HG02588 (cell line): Measurements from ENCODE around the gene TSC2.
"Not testable (repeated sequence)": the region's sequence is repeated elsewhere in the genome, so short reads cannot be mapped to it uniquely, and the experiment has no call there.

Experiments used
- ATAC-seq: cut with Tn5 transposase; IDR thresholded peaks from one replicate; pipeline ENCODE4 v1.9.1; 2021; ENCODE audit warnings: mild to moderate bottlenecking, moderate library complexity; ENCODE audit not compliant: unreplicated experiment

Gene TSC2

DNA sequence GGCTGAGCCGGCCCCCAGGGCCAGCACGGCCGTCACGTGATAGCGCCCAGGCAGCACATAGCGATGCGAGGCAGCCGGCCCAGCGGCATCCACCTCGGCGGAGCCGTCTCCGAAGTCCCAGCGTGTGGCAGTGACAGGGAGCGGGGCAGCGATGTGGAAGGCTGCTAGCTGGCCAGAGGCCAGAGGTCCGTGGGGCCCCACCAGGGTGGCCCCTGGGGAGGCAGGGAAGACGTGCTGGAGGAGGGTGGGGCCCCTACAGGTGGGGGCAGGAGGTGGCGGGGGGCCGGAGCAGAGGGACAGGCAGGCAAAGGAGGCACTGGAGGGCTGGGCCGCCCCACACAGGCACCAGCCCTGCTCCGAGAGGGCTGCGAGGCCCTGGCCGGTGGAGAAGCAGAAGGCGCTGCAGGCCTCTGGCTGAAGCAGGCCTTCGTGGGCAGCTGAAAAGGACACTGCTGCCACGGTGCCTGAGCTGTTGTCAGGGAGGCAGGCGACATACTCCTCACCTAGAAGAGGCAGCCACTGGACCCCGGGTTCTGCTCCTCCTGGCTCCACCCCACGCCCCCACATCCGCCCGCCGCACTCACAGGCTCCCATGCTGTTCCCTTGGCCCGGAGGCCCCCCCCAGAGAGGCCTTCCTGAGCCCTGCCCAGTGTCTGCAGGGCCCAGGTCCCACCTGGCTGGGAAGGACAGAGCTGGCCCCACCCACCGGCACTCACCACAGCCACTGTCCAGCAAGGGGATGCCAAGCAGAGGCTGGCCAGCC is 70.4 kb downstream of the TSC2 start:
- not testable (repeated sequence) for ATAC-seq

DNA sequence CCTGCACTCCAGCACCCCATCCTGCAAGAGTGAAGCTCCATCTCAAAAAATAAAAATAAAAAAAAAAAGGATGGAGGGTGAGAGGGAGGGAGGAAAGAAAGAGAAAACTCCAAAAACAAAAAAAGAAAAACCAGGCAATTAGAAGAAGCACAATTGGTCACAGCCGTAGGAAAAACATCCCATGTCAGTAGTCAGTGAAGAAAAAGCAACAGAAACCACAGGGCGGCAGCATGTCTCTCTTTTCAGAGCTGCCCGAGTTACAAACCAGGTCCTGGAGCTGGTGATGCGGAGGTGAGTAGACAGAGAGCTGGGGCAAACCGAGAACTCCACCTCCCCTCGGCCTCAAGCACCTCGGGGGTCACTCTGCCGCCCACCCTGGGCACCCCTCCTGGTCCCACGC is 73.5 kb downstream of the TSC2 start:
- not testable (repeated sequence) for ATAC-seq

DNA sequence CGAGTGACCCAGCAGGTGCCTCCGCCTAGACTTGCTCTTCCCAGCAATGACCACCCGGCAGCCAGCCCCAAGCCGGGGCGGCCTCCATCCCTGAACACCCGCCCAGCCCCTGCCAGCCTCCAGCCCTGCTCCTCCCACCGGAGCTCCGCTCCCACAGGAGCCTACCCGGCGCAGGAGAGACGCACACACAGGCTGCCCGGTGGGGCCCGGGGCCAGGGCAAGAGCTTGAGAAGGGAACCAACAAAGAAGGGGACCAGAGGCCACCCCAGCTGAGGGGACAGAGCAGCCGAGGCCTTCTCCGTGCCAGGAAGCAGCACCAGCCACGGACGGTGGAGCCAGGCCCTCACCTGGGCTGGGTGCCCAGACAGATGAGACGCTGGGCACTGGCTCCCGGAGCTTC is 74.1 kb downstream of the TSC2 start:
- no peak for ATAC-seq

DNA sequence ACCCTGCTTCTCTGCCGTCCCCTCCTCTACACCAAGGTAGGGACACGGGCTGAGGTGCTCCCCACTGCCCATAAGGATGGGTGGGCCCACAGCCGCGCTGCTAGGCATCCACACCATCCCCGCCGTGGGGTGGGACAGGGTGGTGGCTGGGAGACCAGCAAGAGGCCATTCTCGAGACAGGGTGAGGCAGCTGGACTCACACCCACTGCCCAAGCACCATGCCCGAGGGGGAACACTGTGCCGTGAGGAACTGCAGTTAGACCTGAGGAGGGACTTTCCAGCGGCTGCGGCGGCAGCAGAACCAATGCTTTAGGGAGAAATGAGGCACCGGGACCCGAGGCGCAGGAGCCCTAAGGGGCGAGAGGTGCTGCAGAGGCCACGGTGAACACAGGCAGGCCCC is 74.6 kb downstream of the TSC2 start:
- no peak for ATAC-seq

DNA sequence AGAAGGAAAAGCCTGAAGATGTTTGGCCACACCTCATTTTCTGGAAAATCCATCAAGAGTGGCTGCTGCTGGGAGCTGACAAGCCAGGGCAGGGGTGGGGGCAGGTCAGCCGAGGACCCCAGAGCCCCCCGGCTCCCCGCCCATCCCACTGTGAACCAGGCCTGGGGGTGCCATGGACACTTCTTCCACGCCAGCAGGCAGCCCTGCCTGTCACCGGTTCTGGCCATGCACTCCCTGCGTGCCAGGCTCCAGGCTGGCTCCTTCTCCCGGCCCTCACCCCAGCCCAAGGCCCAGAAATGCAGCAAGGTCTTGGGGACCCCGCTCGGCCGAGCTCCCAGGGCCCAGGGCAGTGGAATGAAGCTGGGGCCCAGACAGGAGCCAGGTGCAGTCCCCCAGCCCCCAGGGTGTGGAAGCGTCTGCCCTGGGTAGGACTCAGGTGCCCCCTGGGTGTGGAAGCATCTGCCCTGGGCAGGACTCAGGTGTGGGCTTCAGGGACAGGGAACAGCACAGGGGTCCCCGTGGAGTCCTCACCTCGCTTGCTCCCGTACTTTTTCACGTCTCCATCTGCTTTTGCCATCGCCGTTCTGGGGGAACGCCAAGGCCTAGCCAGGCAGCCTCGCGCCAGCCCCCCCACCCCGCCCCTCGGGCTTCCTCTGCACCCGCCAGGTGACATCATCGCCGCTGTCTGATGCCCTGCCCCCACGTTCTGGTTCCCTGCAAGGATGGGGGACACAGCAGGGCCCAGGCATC is 75.3 kb downstream of the TSC2 start:
- ATAC-seq: not testable (repeated sequence)

DNA sequence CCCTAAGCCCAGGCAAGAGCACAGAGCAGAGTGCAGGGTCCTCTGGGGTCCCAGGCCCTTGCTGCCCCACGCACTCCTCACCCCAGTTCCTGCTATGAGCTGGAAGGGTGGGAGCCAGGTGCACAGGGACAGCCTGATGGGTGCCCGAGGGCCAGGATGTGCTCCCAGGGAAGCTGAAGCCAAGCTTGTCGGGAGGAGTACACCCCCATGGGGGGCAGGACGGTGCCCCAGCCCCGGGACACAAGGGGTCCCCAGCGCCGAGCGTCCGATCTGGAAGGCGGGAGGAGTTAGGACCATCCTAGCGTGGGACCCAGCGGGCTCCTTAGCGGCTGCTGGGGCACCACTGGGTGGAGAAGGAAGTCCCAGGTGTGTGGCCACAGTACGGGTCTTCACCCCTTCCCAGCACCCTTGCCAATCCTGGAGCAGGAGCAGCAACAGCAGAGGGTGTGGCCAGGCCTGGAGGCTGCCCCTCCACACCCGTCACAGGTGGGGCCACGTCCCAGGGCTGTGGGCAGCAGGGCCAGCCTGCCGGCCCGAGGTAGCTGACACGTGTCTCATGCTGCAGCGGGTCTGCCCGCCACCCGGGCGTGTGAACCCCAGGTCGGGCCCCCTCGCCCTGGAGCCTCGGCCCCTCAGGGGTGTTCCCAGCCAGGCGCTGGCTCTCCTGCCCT is 76.1 kb downstream of the TSC2 start:
- not testable (repeated sequence) for ATAC-seq

DNA sequence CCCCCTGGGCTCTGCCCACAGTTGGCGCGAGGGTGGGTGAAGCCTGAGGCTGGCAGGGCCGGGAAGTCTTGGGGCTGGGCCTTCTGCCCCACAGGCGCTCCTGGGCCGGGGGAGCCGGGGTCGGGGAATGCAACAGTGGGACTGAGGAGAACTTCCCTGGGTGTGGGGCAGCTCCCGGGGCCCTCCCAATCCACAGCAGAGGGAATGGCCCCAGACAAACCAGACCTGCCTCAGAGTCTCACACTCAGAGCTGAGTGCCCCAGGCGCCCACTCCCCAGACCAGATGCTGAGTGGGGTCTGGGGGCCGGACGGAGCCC is 76.5 kb downstream of the TSC2 start:
- ATAC-seq: not testable (repeated sequence)

DNA sequence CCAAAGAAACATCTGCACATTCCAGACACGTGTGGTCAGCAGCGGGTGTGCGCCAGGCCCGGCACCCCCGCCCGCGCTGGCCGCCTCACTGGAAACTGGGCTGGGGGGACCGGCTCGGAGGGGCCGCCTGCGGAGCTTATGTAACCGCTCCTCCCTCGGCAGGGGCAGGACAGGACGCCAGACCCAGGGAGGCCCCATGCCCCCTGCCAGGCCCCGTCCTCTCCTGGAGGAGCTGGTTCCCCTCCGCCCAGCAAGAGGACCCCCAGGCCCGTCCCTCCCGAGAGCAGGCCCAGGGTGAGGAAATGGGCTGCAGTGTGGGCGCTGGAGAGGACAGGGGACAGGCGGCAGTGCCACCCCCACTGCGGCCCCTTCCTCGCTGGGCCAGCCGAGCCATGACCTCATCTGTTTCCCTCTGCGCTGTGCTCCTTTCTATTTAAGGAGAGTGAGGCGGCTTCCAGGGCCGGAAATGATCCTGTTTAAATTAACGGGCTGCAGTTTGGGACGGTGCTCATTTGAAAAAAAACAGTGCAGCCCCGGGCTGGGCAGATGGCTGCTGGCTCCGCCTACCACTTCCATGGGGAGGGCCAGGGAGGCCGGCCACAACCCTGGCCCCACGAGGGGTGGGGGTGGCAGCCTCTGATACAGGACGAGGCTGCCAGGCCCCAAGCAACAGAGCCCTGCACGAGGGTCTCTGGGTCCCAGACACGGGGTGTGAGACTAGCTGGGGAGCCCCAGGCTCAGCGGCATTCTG is 77.1 kb downstream of the TSC2 start:
- ATAC-seq: not testable (repeated sequence)

DNA sequence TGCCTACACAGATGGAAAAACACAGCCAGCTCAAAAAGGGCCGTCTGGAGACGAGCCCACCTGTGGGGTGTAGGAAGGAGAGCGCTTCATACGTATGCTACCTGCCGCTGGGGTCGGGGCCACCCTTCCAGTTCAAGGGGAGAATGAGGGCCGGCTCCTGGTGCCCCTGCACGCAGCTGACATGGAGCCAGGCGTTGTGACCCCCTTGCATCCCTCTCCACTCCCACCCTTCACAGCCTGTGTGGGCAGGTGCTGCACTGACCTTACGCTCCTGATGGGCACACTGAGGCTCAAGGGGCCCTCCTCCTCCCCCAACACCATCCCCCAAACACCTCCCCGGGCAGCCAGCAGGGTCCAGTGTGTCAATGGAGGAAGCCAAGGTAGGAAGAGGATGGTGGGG is 77.8 kb downstream of the TSC2 start:
- ATAC-seq: not testable (repeated sequence)

DNA sequence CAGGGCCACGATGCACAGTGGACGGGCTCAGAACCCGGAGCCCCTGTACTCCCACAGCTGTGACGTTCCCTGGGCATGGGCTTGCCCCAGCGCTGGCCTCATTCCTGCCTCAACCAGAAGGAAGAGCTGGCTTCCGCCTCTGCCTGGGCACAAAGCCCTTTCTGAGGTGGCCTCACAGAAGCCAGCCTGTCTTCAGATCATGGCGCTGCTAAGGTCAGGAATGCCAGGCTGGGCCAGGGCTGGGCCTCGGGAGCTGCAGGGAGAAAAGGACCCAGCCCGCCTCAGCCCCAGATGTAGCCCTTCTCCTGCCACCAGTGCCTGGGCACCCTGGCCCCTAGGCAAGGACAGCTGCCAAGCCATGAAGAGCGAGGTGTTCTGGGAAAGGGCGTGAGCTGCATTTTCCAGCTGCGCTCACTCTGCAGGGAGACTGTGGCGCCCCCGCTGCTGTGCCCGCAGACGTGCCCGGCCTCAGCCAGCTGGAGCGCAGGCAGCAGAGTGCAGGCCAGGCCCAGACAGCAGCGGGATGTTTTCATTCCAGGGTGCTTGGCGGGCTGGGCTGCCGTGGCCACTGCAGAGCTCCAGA is 78.5 kb downstream of the TSC2 start:
- ATAC-seq: not testable (repeated sequence)

DNA sequence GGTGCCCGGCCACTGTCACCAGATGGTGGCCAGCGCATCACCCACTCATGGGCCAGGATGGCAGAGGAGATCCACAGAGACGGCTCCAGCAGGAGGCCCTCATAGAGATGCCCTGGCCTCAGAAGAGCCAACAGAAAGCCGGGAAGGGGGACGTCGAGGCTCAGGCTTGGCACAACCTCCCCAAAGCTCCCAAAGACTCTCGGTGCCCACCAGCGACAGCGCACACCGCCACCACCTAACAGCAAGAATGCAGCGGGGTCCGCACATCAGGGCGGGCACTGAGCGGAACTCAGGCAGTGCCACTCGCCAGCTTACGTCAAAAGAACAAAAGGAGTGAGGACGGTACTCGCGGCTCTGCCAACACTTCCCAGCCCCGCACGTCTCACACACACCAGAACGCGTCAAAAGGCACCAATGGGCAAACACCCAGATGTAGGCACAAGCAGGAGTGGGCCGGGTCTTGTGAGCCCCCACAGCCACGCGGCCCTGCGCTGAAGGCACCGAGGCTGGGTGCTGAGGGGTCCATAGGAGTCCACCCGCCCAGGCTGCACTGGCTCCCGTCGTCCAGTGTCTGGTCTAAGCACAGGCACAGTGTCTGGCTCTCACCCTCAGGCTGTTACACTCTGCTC is 79.3 kb downstream of the TSC2 start:
- not testable (repeated sequence) for ATAC-seq

DNA sequence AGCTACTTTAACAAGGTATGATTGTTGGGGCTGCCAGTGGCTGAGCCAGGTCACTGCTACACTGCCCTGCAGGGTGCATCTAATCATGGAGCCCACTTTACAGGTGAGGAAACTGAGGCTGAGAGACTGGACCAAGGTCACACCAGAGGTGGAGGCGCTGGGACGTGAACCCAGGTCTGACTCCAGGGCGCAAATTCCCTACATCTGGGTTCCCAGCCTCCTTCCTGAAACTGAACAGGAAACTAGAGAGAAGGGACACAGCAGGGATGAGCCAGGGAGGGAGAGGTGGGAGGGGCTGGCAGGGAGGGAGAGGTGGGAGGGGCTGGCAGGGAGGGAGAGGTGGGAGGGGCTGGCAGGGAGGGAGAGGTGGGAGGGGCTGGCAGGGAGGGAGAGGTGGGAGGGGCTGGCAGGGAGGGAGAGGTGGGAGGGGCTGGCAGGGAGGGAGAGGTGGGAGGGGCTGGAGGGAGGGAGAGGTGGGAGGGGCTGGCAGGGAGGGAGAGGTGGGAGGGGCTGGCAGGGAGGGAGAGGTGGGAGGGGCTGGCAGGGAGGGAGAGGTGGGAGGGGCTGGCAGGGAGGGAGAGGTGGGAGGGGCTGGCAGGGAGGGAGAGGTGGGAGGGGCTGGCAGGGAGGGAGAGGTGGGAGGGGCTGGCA is 80.0 kb downstream of the TSC2 start:
- ATAC-seq: not testable (repeated sequence)

DNA sequence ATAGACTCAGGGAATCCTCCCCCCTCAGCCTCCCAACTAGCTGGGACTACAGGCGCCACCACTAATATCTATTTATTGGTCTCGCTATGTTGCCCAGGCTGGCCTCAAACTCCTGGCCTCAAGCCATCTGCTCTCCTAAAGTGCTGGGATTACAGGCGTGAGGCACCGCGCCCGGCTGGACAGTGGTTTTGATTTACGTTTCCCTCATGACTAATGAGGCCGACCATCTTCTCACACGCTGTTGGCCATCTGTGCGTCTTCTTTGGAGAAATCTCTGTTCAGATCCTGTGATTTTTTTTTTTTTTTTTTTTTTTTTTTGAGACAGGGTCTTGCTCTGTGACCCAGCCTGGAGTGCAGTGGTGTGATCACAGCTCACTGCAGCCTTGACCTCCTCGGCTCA is 81.5 kb downstream of the TSC2 start:
- ATAC-seq: not testable (repeated sequence)

DNA sequence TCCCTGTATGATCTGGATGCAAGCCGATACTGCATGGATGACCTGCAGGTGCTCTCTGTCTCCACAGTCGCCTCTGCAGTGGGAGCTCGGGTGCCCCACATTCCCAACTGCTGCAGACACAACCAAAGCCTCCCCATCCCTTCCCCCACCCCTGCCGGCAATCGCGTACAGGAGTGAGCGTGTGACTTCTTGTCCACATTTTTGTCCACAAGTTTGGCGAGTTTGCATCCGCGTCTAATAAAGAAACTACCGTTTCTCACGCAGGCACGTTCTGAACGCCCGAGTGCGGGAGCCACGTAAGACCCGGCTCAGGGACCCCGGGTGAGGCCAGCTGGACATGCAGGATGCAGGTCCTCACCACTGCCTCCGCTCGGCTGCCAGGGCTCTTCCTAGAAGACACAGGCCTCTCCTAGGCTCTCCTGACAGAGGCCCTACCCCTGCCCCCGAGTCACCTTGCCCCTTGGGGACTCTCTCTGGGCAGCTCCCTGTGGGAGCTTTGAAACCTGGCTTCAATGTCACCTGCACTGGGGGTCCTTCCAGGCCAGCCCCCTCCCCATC is 82.2 kb downstream of the TSC2 start:
- not testable (repeated sequence) for ATAC-seq

DNA sequence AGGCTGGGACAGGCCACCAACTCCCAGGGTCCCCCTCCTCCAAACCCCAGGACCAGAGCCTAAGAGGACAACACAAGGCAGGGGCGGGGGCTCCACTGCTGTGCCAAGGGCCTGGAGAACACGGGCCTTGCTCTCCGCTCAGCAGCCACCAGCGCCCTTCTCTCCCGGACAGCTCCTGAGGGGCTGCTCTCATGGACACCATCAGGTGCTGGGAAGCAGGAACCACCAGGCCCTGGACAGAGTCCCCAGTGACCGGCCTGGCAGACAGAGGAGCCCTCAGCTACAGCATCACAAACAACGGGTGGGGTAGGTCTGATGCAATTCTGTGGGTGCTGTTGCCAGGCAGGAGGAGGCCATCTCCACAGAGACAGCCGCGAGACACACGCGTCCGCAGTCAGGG is 86.0 kb downstream of the TSC2 start:
- not testable (repeated sequence) for ATAC-seq

DNA sequence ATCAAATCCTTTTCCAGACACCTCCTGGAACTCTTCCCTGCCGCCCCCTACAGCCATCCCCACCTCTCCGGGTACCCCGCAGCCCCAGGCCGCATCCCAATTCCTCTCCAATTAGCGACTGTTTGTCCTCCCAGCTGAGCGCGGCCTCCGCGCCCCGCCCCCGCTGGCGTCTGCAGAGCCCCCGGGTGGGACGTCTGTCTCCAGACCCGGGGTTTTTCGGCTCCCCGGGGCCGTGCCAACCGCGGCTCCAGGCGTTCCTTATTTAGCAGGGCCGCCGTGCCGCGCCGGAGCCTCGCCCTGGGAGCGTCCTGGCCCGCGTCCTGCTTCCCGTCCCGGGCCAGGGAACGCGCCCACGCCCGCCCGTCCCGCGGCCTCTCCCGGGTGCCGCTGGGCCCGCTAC is 87.3 kb downstream of the TSC2 start:
- ATAC-seq: not testable (repeated sequence)

DNA sequence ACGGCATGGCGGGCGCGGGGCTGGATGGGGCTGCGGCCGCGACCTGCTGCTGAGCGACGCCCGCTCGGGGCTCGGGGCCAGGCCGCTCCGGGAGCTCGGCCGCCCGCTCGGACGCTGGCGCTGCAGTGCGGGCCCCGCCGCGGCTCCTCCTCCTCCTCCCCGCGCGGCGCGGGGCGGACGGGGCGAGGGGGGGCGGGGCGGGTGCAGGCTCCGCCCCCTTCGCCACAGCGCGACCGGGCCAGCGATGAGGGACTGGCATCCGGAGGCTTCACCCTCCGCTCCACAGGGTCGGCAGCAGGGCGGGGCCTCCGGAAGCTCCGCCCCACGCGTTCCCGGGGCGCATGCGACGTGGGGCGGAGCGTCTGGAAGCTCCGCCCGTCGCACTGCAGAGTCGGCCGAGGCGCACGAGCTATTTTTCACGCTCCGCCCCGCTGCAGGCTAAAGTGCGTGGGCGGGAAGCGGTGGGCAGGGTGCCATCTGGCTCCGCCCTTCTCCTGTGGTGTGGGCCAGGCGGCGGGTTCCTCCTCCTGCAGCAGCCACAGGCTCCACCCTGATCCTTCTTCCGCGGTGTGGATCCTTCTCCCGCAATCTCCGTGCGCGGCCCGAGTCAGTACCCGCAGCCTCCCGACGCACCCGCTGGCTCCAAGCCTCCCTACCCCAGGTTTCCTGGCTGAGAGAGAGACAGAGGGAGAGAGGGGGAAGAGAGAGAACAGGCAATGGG is 88.1 kb downstream of the TSC2 start, which contains the start of gene PKD1:
Gene PKD1 (minus strand): TSS at position 129 of the 721 bp plus-strand sequence. CDS start 209 bp downstream, outside the sequence.
- not testable (repeated sequence) for ATAC-seq
